ENCODE data around the gene YPEL2.
"Not testable (repeated sequence)": the region's sequence is repeated elsewhere in the genome, so short reads cannot be mapped to it uniquely, and the experiment has no call there.

YPEL2 gene

DNA sequence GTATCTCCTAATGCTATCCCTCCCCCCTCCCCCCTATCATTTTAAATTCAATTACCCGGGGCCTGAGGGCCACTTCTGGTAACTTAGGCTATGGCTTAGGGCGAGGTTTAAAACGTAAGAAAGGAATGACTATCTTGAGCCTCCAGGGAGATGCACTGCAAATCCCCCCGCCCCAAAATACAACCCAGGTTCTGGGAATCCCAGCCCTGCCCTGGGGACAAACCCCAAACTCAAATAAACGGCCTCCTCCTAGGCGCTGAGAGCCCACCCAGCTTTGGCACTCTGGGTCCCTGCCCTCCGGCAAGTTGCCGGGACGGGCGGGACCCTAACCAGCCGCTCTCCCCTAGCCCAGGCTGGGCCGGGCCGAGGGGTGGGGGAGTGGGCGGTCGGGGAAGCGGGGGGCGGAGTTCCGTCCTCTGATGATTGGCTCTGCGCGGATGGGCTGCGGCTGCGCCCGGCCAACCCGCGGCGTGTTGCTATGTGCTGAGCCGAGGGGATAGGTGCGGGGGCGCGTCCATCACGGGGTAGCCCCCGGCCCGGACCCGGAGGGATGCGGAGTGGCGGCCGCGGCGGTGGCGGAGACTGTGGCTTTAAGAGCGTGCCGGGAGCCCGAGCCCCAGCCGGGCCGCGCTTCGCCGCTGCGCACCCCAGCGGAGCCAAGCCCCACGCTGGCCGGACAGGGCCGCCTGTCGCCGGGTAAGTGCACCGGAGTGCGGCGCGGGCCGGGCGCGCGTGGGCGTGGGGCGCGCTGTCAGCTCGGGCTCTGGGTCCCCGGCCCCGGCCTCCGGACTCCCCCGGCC lies at the start of gene YPEL2:
Gene YPEL2, plus strand, starts transcription at position 527 of the 800 bp plus-strand sequence. CDS start 21,755 bp downstream, outside the sequence.
- ATAC-seq (peak; percentile 93), DNase-seq (peak; percentile 88)
- H3K4me3 Mint-ChIP-seq, result peak within 1 kb of the TSS; percentile 88
- H3K27me3 Mint-ChIP-seq, result no peaks in the 10 kb centered on the region
- no peaks in the 10 kb centered on the region for H3K9me3 Mint-ChIP-seq
- H3K4me1 Mint-ChIP-seq, result peaks cover 67% of the 10 kb centered on the region
- no peaks in the 10 kb centered on the region for H3K36me3 Mint-ChIP-seq (ENCODE audit: low read depth)
- H3K27ac Mint-ChIP-seq, result peak within 1 kb of the TSS; percentile 70

DNA sequence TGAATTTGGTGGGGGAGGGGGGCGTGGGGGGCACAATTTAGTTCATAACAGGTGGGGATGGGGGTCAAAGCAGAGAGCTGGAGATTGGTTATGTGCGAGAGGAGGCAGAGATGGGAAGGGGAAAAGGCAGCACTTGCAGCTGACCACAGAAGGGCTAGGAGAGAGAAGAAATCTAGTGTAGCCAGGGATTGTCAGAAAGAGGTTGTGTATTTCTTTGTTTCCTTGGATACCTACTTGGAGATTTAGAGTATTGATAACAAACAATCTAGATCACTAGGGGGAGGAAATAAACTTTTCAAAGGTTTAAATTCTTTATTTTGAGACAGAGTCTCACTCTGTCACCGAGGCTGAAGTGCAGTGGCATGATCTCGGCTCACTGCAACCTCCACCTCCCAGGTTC lies 47.1 kb upstream of the YPEL2 start:
- DNase-seq (no peak), ATAC-seq (no peak)
- no peak overlapping the region for H3K27ac Mint-ChIP-seq
- no peak overlapping the region for H3K4me3 Mint-ChIP-seq
- no peaks in the 10 kb centered on the region for H3K9me3 Mint-ChIP-seq
- H3K4me1 Mint-ChIP-seq, result no peaks in the 10 kb centered on the region
- H3K36me3 Mint-ChIP-seq (ENCODE audit: low read depth), result no peaks in the 10 kb centered on the region
- no peaks in the 10 kb centered on the region for H3K27me3 Mint-ChIP-seq

DNA sequence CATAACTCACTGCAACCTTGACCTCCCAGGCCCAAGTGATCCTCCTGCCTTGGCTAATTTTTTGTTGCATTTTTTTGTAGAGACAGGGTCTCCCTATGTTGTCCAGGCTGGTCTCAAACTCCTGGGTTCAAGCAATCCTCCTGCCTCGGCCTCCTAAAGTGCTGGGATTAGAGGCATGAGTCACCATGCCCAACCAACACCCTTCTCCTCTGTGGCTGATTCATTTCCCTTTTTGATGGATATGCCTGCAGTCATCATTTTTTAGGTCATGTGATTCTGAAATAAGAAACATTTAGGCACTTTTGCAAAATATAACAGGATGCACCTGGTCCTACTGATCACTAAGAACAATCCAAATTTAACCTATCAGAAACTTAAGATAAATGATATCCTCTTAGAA lies 44.0 kb upstream of the YPEL2 start:
- no peak for ATAC-seq
- Mint-ChIP-seq H3K27me3 (no peaks in the 10 kb centered on the region), H3K36me3 (ENCODE audit: low read depth) (no peaks in the 10 kb centered on the region), H3K4me3 (no peak overlapping the region), H3K4me1 (no peaks in the 10 kb centered on the region), H3K9me3 (no peaks in the 10 kb centered on the region), H3K27ac (no peak overlapping the region)
- DNase-seq, result no peak

GRCh38 chr17:59287891-59288290 lies 43.6 kb upstream of the YPEL2 start:
- ATAC-seq, result no peak
- Mint-ChIP-seq H3K36me3 (ENCODE audit: low read depth) (no peaks in the 10 kb centered on the region), H3K27me3 (no peaks in the 10 kb centered on the region), H3K4me1 (no peaks in the 10 kb centered on the region), H3K4me3 (no peak overlapping the region), H3K9me3 (no peaks in the 10 kb centered on the region), H3K27ac (no peak overlapping the region)
- no peak for DNase-seq

DNA sequence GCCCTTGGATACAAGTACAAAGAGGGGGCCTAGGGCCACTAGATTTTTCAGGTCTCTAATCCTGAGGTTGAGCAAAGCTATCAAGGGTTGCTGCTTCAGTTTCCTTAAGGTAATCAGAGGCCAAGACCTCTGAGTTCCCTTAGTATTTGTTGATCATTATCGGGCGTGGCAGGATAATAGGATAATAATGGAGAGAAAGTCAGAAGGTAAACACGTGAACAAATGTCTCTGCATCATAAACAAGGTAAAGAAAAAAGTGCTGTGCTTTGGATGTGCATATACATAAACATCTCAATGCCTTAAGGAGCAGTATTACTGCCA lies 41.5 kb upstream of the YPEL2 start:
- DNase-seq (no peak), ATAC-seq (no peak)
- Mint-ChIP-seq H3K9me3 (no peaks in the 10 kb centered on the region), H3K4me1 (no peaks in the 10 kb centered on the region), H3K27ac (no peak overlapping the region), H3K36me3 (ENCODE audit: low read depth) (no peaks in the 10 kb centered on the region), H3K4me3 (no peak overlapping the region), H3K27me3 (no peaks in the 10 kb centered on the region)

- not testable (repeated sequence) for H3K4me1 Mint-ChIP-seq; H3K27me3 Mint-ChIP-seq; ATAC-seq; H3K36me3 Mint-ChIP-seq (ENCODE audit: low read depth); H3K9me3 Mint-ChIP-seq; H3K4me3 Mint-ChIP-seq; H3K27ac Mint-ChIP-seq; DNase-seq
Observed at GRCh38 chr17:59290302-59290998, 41.0 kb upstream of the YPEL2 start.

DNA sequence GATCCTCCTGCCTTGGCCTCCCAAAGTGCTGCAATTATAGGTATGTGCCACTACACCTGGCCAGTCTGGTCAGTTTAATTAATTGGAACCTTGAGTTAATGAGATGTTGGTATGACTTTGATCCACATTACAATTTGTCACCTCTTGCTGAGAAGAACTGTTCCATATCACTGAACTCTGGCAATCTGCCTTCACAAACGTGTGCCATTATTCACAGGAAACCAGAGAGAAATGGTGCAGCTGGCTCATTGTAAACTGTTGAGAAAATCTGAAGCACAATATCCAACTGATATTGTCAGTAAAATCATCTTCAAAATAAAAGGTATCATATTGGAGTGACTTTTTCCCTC lies 39.3 kb upstream of the YPEL2 start:
- ATAC-seq, result no peak
- Mint-ChIP-seq H3K4me3 (no peak overlapping the region), H3K9me3 (no peaks in the 10 kb centered on the region), H3K27ac (no peak overlapping the region), H3K4me1 (no peaks in the 10 kb centered on the region), H3K27me3 (no peaks in the 10 kb centered on the region), H3K36me3 (ENCODE audit: low read depth) (no peaks in the 10 kb centered on the region)
- DNase-seq, result no peak

- Mint-ChIP-seq H3K36me3 (ENCODE audit: low read depth) (no peaks in the 10 kb centered on the region), H3K4me1 (peaks cover 2% of the 10 kb centered on the region), H3K27ac (no peak overlapping the region), H3K9me3 (no peaks in the 10 kb centered on the region), H3K27me3 (no peaks in the 10 kb centered on the region), H3K4me3 (no peak overlapping the region)
- ATAC-seq (no peak), DNase-seq (no peak)
Observed at GRCh38 chr17:59296190-59296589, 35.3 kb upstream of the YPEL2 start.

GRCh38 chr17:59298521-59298920 lies 32.9 kb upstream of the YPEL2 start:
- H3K4me3 Mint-ChIP-seq, result no peak overlapping the region
- no peaks in the 10 kb centered on the region for H3K27me3 Mint-ChIP-seq
- no peaks in the 10 kb centered on the region for H3K9me3 Mint-ChIP-seq
- H3K27ac Mint-ChIP-seq, result no peak overlapping the region
- no peak for ATAC-seq
- no peak for DNase-seq
- no peaks in the 10 kb centered on the region for H3K36me3 Mint-ChIP-seq (ENCODE audit: low read depth)
- H3K4me1 Mint-ChIP-seq, result peaks cover 2% of the 10 kb centered on the region

DNA sequence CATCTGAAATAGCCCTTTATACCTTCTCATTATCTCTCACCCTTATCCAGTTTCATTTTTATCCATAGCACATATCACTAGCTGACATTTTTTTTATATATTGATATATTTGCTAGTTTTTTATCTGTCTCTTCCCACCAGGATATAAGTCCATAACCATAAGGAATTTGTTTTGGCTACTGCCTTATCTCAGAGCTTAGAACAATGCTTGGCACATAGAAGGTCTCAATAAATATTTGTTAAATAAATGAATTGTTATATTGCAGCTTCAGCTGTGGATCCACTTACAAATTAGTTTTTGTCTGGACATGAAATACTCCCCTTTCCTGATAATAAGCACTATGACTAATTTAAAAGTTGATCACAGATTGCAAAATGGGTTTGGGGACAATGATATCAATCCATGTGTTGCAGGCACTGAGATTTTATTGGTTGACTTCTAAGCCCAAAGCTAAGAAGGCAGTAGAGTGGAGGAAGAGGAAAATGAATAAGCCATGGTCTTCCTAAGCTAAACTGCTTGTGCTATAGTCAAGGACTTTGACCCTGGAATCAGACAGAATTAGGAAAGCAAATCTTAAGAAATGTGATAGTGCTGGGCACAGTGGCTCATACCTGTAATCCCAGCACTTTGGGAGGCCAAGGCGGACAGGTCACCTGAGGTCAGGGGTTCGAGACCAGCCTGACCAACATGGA lies 31.9 kb upstream of the YPEL2 start:
- Mint-ChIP-seq H3K36me3 (ENCODE audit: low read depth) (no peaks in the 10 kb centered on the region), H3K4me1 (peaks cover 2% of the 10 kb centered on the region), H3K27ac (no peak overlapping the region), H3K4me3 (no peak overlapping the region), H3K27me3 (no peaks in the 10 kb centered on the region), H3K9me3 (no peaks in the 10 kb centered on the region)
- ATAC-seq (no peak), DNase-seq (no peak)

- Mint-ChIP-seq H3K9me3 (no peaks in the 10 kb centered on the region), H3K4me1 (peaks cover 2% of the 10 kb centered on the region), H3K36me3 (ENCODE audit: low read depth) (no peaks in the 10 kb centered on the region), H3K27ac (no peak overlapping the region), H3K4me3 (no peak overlapping the region), H3K27me3 (no peaks in the 10 kb centered on the region)
- ATAC-seq (no peak), DNase-seq (no peak)
Observed at GRCh38 chr17:59300941-59301340, 30.5 kb upstream of the YPEL2 start.

GRCh38 chr17:59304811-59305210 lies 26.6 kb upstream of the YPEL2 start:
- ATAC-seq, result no peak
- peaks cover 2% of the 10 kb centered on the region for H3K4me1 Mint-ChIP-seq
- no peaks in the 10 kb centered on the region for H3K9me3 Mint-ChIP-seq
- H3K4me3 Mint-ChIP-seq, result no peak overlapping the region
- DNase-seq, result no peak
- H3K36me3 Mint-ChIP-seq (ENCODE audit: low read depth), result no peaks in the 10 kb centered on the region
- no peaks in the 10 kb centered on the region for H3K27me3 Mint-ChIP-seq
- no peak overlapping the region for H3K27ac Mint-ChIP-seq

DNA sequence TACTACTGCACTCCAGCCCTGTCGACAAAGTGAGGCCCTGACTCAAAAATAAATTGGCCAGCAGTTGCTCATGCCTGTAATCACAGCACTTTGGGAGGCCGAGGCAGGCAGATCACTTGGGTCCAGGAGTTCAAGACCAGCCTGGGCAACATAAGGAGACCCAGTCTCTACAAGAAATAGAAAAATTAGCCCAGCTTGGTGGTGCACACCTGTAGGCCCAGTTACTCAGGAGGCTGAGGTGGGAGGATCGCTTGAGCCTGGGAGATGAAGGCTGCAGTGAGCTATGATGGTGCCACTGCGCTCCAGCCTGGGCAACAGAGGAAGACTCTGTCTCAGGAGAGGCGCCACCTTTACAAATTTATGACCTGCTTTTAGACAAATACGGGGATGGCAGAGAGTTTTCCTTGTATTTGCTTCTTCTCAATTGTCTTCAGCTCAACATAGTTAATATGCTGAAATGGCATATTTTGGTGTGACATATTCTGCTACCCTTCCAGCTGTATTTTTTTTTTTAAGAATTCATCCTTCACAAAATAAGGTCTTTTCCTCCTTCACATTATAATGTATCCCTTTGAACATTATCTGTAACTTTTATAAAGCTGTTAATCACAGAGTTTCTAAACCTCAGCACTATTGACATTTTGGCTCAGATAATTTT lies 21.1 kb upstream of the YPEL2 start:
- H3K36me3 Mint-ChIP-seq (ENCODE audit: low read depth), result no peaks in the 10 kb centered on the region
- no peaks in the 10 kb centered on the region for H3K27me3 Mint-ChIP-seq
- H3K4me3 Mint-ChIP-seq, result no peak overlapping the region
- no peaks in the 10 kb centered on the region for H3K9me3 Mint-ChIP-seq
- H3K4me1 Mint-ChIP-seq, result peaks cover 3% of the 10 kb centered on the region
- no peak for ATAC-seq
- no peak for DNase-seq
- H3K27ac Mint-ChIP-seq, result no peak overlapping the region

DNA sequence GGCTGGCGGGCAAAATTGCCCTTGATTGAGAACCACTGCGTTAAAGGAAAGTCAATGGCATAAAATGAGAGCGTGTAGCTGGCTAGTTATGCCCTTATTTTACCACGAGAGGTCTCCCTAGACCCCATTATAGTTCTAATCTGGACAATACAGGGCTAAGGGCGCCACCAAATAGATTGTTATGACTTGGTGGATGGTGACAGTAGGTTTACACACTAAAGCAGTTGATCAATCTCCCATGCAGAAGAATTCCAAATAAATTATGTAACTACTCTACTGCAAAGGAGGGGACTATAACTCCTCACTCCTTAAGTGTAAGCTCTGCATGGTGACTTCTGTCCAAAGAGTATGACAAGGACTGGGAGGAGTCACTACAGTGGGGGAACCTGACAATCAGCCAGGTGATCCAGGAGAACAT lies 20.4 kb upstream of the YPEL2 start:
- H3K4me3 Mint-ChIP-seq, result no peak overlapping the region
- no peak overlapping the region for H3K27ac Mint-ChIP-seq
- H3K36me3 Mint-ChIP-seq (ENCODE audit: low read depth), result no peaks in the 10 kb centered on the region
- DNase-seq (peak; percentile 20), ATAC-seq (peak; percentile 90)
- no peaks in the 10 kb centered on the region for H3K9me3 Mint-ChIP-seq
- no peaks in the 10 kb centered on the region for H3K27me3 Mint-ChIP-seq
- H3K4me1 Mint-ChIP-seq, result peaks cover 3% of the 10 kb centered on the region

GRCh38 chr17:59311521-59311920 lies 19.9 kb upstream of the YPEL2 start:
- not testable (repeated sequence) for H3K36me3 Mint-ChIP-seq (ENCODE audit: low read depth); H3K27me3 Mint-ChIP-seq; H3K27ac Mint-ChIP-seq; ATAC-seq; DNase-seq; H3K4me1 Mint-ChIP-seq; H3K4me3 Mint-ChIP-seq; H3K9me3 Mint-ChIP-seq
